ENCODE measurements around the gene STX4. TPM values are rescaled to one million over a fixed set of nuclear protein-coding genes. Genes with fewer than 3 reads are reported as not detected.

STX4 gene
- total and polyA plus RNA-seq, 4 experiments from 2014 or later: 21.2 to 111 (median 69.5) TPM

GRCh38 chr16:31061813-31062440, 28.6 kb downstream of the STX4 start:
- no peak for DNase-seq
- Mint-ChIP-seq H3K27me3 (no peaks in the 10 kb centered on the region), H3K4me1 (peaks cover 20 to 53% (median 40%) of the 10 kb centered on the region in 4 donors), H3K9me3 (no peaks in the 10 kb centered on the region), H3K36me3 (peaks cover 12 to 18% of the 10 kb centered on the region in 2 donors), H3K4me3 (no peak overlapping the region), H3K27ac (no peak overlapping the region)
- Histone ChIP-seq H3K4me3 (ENCODE audit: low read length in 2 of 2) (no peak overlapping the region), H3K9me3 (ENCODE audit: control insufficient read depth in 1 of 2, low read length in 2 of 2) (no peaks in the 10 kb centered on the region), H3K27me3 (ENCODE audit: insufficient read depth, low read length) (no peaks in the 10 kb centered on the region), H3K27ac (ENCODE audit: low read depth, low read length) (no peak overlapping the region), H3K36me3 (ENCODE audit: insufficient read depth, low read length) (no peaks in the 10 kb centered on the region), H3K4me1 (ENCODE audit: insufficient read depth, low read length) (peaks cover 47% of the 10 kb centered on the region)
- CTCF ChIA-PET (ENCODE audit: partially characterized antibody): no interaction called here
- intact Hi-C loops (cut with micrococcal nuclease): no loop called here
- POLR2A ChIA-PET (ENCODE audit: partially characterized antibody): interaction anchor here (2.0 kb wide), 1 partner anchor 12 kb away, joined by 7 read pairs; the partner anchor contains the start of genes ZNF646 and ZNF668

- Mint-ChIP-seq H3K4me3 (peak overlapping the region in 7 of 8 donors; percentile 43 to 85 (median 79)), H3K27ac (peak overlapping the region in 6 of 7 donors; percentile 57 to 88 (median 80)), H3K36me3 (peaks cover 12 to 18% of the 10 kb centered on the region in 2 donors), H3K27me3 (no peaks in the 10 kb centered on the region), H3K9me3 (no peaks in the 10 kb centered on the region), H3K4me1 (peaks cover 24 to 62% (median 44%) of the 10 kb centered on the region in 4 donors)
- H3K4me3 ChIP-seq (ENCODE audit: low read length in 2 of 2): no peak overlapping the region
- no peaks in the 10 kb centered on the region for H3K9me3 ChIP-seq (ENCODE audit: control insufficient read depth in 1 of 2, low read length in 2 of 2)
- ChIA-PET POLR2A (ENCODE audit: partially characterized antibody) (interaction anchor here (1.1 to 3.0 kb wide), 2 partner anchors 10 to 116 kb away, joined by 5 to 23 read pairs; partner anchors contain the start of genes FUS, ZNF646 and ZNF668), CTCF (ENCODE audit: partially characterized antibody) (no interaction called here)
- H3K27ac ChIP-seq (ENCODE audit: low read depth, low read length): no peak overlapping the region
- no peak for DNase-seq
- H3K4me1 ChIP-seq (ENCODE audit: insufficient read depth, low read length): peaks cover 47% of the 10 kb centered on the region
- no peaks in the 10 kb centered on the region for H3K36me3 ChIP-seq (ENCODE audit: insufficient read depth, low read length)
- intact Hi-C loops (cut with micrococcal nuclease): no loop called here
- no peaks in the 10 kb centered on the region for H3K27me3 ChIP-seq (ENCODE audit: insufficient read depth, low read length)
These were observed 30.1 kb downstream of the STX4 start for GRCh38 chr16:31063495-31063842.

- Histone ChIP-seq H3K27me3 (ENCODE audit: insufficient read depth, low read length) (no peaks in the 10 kb centered on the region), H3K4me3 (ENCODE audit: low read length in 2 of 2) (no peak overlapping the region), H3K4me1 (ENCODE audit: insufficient read depth, low read length) (peaks cover 47% of the 10 kb centered on the region), H3K36me3 (ENCODE audit: insufficient read depth, low read length) (no peaks in the 10 kb centered on the region), H3K9me3 (ENCODE audit: control insufficient read depth in 1 of 2, low read length in 2 of 2) (no peaks in the 10 kb centered on the region), H3K27ac (ENCODE audit: low read depth, low read length) (peak overlapping the region; percentile 9)
- peaks cover 12 to 18% of the 10 kb centered on the region in 2 donors for H3K36me3 Mint-ChIP-seq
- peak; percentile 25 to 39 (median 30) for DNase-seq
- ChIA-PET POLR2A (ENCODE audit: partially characterized antibody) (interaction anchor here (1.1 to 3.0 kb wide), 2 partner anchors 10 to 116 kb away, joined by 5 to 23 read pairs; partner anchors contain the start of genes FUS, ZNF646 and ZNF668), CTCF (ENCODE audit: partially characterized antibody) (no interaction called here)
- peak overlapping the region; percentile 72 to 92 (median 84) for H3K4me3 Mint-ChIP-seq
- no peaks in the 10 kb centered on the region for H3K27me3 Mint-ChIP-seq
- peak overlapping the region; percentile 77 to 89 (median 85) for H3K27ac Mint-ChIP-seq
- intact Hi-C loops (cut with micrococcal nuclease): no loop called here
- no peaks in the 10 kb centered on the region for H3K9me3 Mint-ChIP-seq
- H3K4me1 Mint-ChIP-seq: peaks cover 26 to 66% (median 48%) of the 10 kb centered on the region in 4 donors
These were observed 30.7 kb downstream of the STX4 start for GRCh38 chr16:31063843-31064611.

- Histone ChIP-seq H3K4me3 (ENCODE audit: low read length in 2 of 2) (no peak overlapping the region), H3K27me3 (ENCODE audit: insufficient read depth, low read length) (no peaks in the 10 kb centered on the region), H3K9me3 (ENCODE audit: control insufficient read depth in 1 of 2, low read length in 2 of 2) (no peaks in the 10 kb centered on the region), H3K36me3 (ENCODE audit: insufficient read depth, low read length) (no peaks in the 10 kb centered on the region), H3K27ac (ENCODE audit: low read depth, low read length) (peak overlapping the region; percentile 9), H3K4me1 (ENCODE audit: insufficient read depth, low read length) (peaks cover 47% of the 10 kb centered on the region)
- peak overlapping the region in 6 of 7 donors; percentile 71 to 89 (median 84) for H3K27ac Mint-ChIP-seq
- H3K36me3 Mint-ChIP-seq: peaks cover 10 to 14% of the 10 kb centered on the region in 2 donors
- CTCF ChIA-PET (ENCODE audit: partially characterized antibody): no interaction called here
- H3K9me3 Mint-ChIP-seq: no peaks in the 10 kb centered on the region
- H3K4me1 Mint-ChIP-seq: peaks cover 29 to 70% (median 52%) of the 10 kb centered on the region in 4 donors
- H3K4me3 Mint-ChIP-seq: peak overlapping the region; percentile 72 to 92 (median 84)
- POLR2A ChIA-PET (ENCODE audit: partially characterized antibody): interaction anchor here (0.9 to 3.0 kb wide), 3 partner anchors 9 to 115 kb away, joined by 3 to 23 read pairs (median 5); partner anchors contain the start of genes FUS, ZNF646 and ZNF668
- intact Hi-C loops (cut with micrococcal nuclease): no loop called here
- no peaks in the 10 kb centered on the region for H3K27me3 Mint-ChIP-seq
- no peak for DNase-seq
These were observed 31.6 kb downstream of the STX4 start for GRCh38 chr16:31064882-31065461.

GRCh38 chr16:31067342-31067741, 34.0 kb downstream of the STX4 start:
- Histone ChIP-seq H3K27me3 (ENCODE audit: insufficient read depth, low read length) (no peaks in the 10 kb centered on the region), H3K4me3 (ENCODE audit: low read length in 2 of 2) (no peak overlapping the region), H3K27ac (ENCODE audit: low read depth, low read length) (no peak overlapping the region), H3K9me3 (ENCODE audit: control insufficient read depth in 1 of 2, low read length in 2 of 2) (no peaks in the 10 kb centered on the region), H3K36me3 (ENCODE audit: insufficient read depth, low read length) (no peaks in the 10 kb centered on the region), H3K4me1 (ENCODE audit: insufficient read depth, low read length) (peaks cover 46% of the 10 kb centered on the region)
- no peak for DNase-seq
- Mint-ChIP-seq H3K4me1 (peaks cover 36 to 70% (median 56%) of the 10 kb centered on the region in 4 donors), H3K4me3 (no peak overlapping the region), H3K27ac (peak overlapping the region in 1 of 7 donors; percentile 51), H3K36me3 (peaks cover 6 to 9% of the 10 kb centered on the region in 2 donors), H3K9me3 (no peaks in the 10 kb centered on the region), H3K27me3 (no peaks in the 10 kb centered on the region)
- ChIA-PET POLR2A (ENCODE audit: partially characterized antibody) (no interaction called here), CTCF (ENCODE audit: partially characterized antibody) (interaction anchor here (1.1 kb wide), 1 partner anchor 75 kb away, joined by 3 read pairs; no protein-coding TSS in a partner anchor)
- intact Hi-C loops (cut with micrococcal nuclease): no loop called here

GRCh38 chr16:31071861-31072260, 38.5 kb downstream of the STX4 start:
- Mint-ChIP-seq H3K36me3 (peaks cover 0 to 33% of the 10 kb centered on the region in 2 donors), H3K4me3 (peak overlapping the region; percentile 92 to 99 (median 97)), H3K27me3 (peaks cover 0 to 2% of the 10 kb centered on the region in 2 donors), H3K9me3 (peaks cover 0 to 2% (median 0%) of the 10 kb centered on the region in 8 donors), H3K27ac (peak overlapping the region; percentile 93 to 98 (median 95)), H3K4me1 (peaks cover 27 to 60% (median 39%) of the 10 kb centered on the region in 4 donors)
- POLR2A ChIA-PET (ENCODE audit: partially characterized antibody): interaction anchor here (3.0 to 3.9 kb wide), 2 partner anchors 37 to 70 kb away, joined by 67 to 74 read pairs; partner anchors contain the start of gene STX4
- intact Hi-C loops (cut with micrococcal nuclease): no loop called here
- Histone ChIP-seq H3K27me3 (ENCODE audit: insufficient read depth, low read length) (no peaks in the 10 kb centered on the region), H3K4me1 (ENCODE audit: insufficient read depth, low read length) (peaks cover 27% of the 10 kb centered on the region), H3K4me3 (ENCODE audit: low read length in 2 of 2) (peak overlapping the region in 1 of 2 donors; percentile 81), H3K9me3 (ENCODE audit: control insufficient read depth in 1 of 2, low read length in 2 of 2) (no peaks in the 10 kb centered on the region), H3K27ac (ENCODE audit: low read depth, low read length) (peak overlapping the region; percentile 87), H3K36me3 (ENCODE audit: insufficient read depth, low read length) (peaks cover 10% of the 10 kb centered on the region)
- CTCF ChIA-PET (ENCODE audit: partially characterized antibody): interaction anchor here (0.9 to 1.5 kb wide), 2 partner anchors 45 to 136 kb away, joined by 3 to 4 read pairs; partner anchors contain the start of gene KAT8
- no peak for DNase-seq

Measured in CD4-positive, alpha-beta memory T cell (primary cell).